ENCODE results near the gene PHACTR1.

- TF ChIP-seq, protein P1, sequence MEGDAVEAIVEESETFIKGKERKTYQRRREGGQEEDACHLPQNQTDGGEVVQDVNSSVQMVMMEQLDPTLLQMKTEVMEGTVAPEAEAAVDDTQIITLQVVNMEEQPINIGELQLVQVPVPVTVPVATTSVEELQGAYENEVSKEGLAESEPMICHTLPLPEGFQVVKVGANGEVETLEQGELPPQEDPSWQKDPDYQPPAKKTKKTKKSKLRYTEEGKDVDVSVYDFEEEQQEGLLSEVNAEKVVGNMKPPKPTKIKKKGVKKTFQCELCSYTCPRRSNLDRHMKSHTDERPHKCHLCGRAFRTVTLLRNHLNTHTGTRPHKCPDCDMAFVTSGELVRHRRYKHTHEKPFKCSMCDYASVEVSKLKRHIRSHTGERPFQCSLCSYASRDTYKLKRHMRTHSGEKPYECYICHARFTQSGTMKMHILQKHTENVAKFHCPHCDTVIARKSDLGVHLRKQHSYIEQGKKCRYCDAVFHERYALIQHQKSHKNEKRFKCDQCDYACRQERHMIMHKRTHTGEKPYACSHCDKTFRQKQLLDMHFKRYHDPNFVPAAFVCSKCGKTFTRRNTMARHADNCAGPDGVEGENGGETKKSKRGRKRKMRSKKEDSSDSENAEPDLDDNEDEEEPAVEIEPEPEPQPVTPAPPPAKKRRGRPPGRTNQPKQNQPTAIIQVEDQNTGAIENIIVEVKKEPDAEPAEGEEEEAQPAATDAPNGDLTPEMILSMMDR (IDR thresholded peaks at IDR 0.05 in 2 of 3, conservative IDR thresholded peaks at IDR 0.05 in 1 of 3; ENCODE audit: insufficient read depth in 2 of 3, low read depth in 1 of 3, low read length in 3 of 3) = no peak
- TF ChIP-seq CEBPZ (IDR thresholded peaks at IDR 0.05; ENCODE audit: borderline replicate concordance, low read depth, low read length) (no peak), MXI1 (IDR thresholded peaks at IDR 0.05; ENCODE audit: low read depth, low read length) (no peak), SMAD3 (CRISPR knock-in tag; conservative IDR thresholded peaks at IDR 0.05) (no peak), SIN3A (IDR thresholded peaks at IDR 0.05; ENCODE audit: borderline replicate concordance in 2 of 2, control insufficient read depth in 1 of 2, low read depth in 2 of 2, low read length in 2 of 2) (no peak), RAD21 (CRISPR knock-in tag; conservative IDR thresholded peaks at IDR 0.05 in 1 of 2, IDR thresholded peaks at IDR 0.05 in 1 of 2) (no peak), POLR2A (conservative IDR thresholded peaks at IDR 0.05) (no peak), ZNF561 (CRISPR knock-in tag; conservative IDR thresholded peaks at IDR 0.05) (no peak), ZFP36 (IDR thresholded peaks at IDR 0.05; ENCODE audit: low read depth, low read length, partially characterized antibody) (no peak), GATA2 (CRISPR knock-in tag; IDR thresholded peaks at IDR 0.05) (no peak)
Measured at GRCh38 chr6:13117570-13117969, 401.0 kb downstream of the PHACTR1 start.
